Upper lobe of left lung (tissue), 4 donors: ENCODE results near the gene ST3GAL5.

Experiments used
- EP300 ChIP-seq, 4 donors: sonication (generic); formaldehyde crosslinking; IDR thresholded peaks; one replicate each; pipeline ENCODE4 v1.5.1; 2017; ENCODE audit warnings: antibody characterized with exemption in 4 of 4, control low read depth in 2 of 4
- POLR2A ChIP-seq, 4 donors: fragments of 450-650 bp; IDR thresholded peaks; one replicate each; pipeline ENCODE4 v1.5.1; 2016 to 2017; ENCODE audit warnings: antibody characterized with exemption in 4 of 4, mild to moderate bottlenecking in 2 of 4
- POLR2AphosphoS5 ChIP-seq, 2 donors: sonication (generic); formaldehyde crosslinking; IDR thresholded peaks; one replicate each; pipeline ENCODE4 v1.5.1; 2017; ENCODE audit warnings: antibody characterized with exemption in 2 of 2
- TF ChIP-seq, protein P1 (sequence below), 6 experiments: fragments of 450-650 bp in 4 of 6; fragments of 200-600 bp in 2 of 6; sonication (generic) in 2 of 6; IDR thresholded peaks; one replicate each; pipeline ENCODE4 v1.5.1; 2016 to 2019; ENCODE audit warnings: antibody characterized with exemption in 6 of 6

DNA sequence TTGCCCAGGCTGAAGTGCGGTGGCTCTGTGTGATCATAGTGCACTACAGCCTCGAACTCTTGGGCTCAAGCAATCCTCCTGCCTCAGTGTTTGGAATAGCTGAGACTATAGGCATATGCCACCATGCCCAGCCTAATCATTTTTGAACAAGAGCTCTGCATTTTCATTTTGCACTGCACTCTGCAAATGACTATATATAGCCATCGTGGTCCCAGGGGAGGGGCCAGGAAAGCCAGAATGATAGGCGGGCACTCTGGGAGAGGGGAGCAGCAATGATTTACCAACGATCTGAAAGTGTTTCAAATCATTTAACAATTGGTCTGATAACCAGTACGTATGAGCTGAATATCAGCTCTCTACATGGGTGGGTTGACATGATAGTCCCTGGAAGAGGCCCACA is 22.3 kb upstream of the ST3GAL5 start:
- TF ChIP-seq EP300 (IDR thresholded peaks at IDR 0.05), result no peak
- TF ChIP-seq POLR2AphosphoS5 (IDR thresholded peaks at IDR 0.05), result no peak
- TF ChIP-seq, protein P1, sequence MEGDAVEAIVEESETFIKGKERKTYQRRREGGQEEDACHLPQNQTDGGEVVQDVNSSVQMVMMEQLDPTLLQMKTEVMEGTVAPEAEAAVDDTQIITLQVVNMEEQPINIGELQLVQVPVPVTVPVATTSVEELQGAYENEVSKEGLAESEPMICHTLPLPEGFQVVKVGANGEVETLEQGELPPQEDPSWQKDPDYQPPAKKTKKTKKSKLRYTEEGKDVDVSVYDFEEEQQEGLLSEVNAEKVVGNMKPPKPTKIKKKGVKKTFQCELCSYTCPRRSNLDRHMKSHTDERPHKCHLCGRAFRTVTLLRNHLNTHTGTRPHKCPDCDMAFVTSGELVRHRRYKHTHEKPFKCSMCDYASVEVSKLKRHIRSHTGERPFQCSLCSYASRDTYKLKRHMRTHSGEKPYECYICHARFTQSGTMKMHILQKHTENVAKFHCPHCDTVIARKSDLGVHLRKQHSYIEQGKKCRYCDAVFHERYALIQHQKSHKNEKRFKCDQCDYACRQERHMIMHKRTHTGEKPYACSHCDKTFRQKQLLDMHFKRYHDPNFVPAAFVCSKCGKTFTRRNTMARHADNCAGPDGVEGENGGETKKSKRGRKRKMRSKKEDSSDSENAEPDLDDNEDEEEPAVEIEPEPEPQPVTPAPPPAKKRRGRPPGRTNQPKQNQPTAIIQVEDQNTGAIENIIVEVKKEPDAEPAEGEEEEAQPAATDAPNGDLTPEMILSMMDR (IDR thresholded peaks at IDR 0.05), result no peak
- no peak for TF ChIP-seq POLR2A (IDR thresholded peaks at IDR 0.05)
